GM12878 (cell line): ENCODE data around the gene KPTN.

Experiments
- CHD1 ChIP-seq: IDR thresholded peaks from 2 replicates; pipeline ENCODE4 v1.6.1; 2012; ENCODE audit warnings: low read depth, low read length, improper control_type of control experiment
- EP300 ChIP-seq, 2 experiments: fragments of 150-350 bp in 1 of 2; IDR thresholded peaks; 2 replicates each; pipeline ENCODE4 v1.6.1; 2011 to 2012; ENCODE audit warnings: low read depth in 2 of 2, low read length in 2 of 2, borderline replicate concordance in 1 of 2, improper control_type of control experiment in 1 of 2, inconsistent platforms in 1 of 2; ENCODE audit not compliant: control insufficient read depth in 1 of 2
- EZH2 ChIP-seq: IDR thresholded peaks from 2 replicates; pipeline ENCODE4 v1.6.1; 2012; ENCODE audit warnings: low read depth, mild to moderate bottlenecking, control low read depth, inconsistent platforms, low read length, borderline replicate concordance; ENCODE audit not compliant: control insufficient read depth
- FOXM1 ChIP-seq: IDR thresholded peaks from 2 replicates; pipeline ENCODE4 v1.6.1; 2012; ENCODE audit warnings: low read depth, mild to moderate bottlenecking, inconsistent platforms, low read length, moderate library complexity
- IRF4 ChIP-seq: IDR thresholded peaks from 2 replicates; pipeline ENCODE4 v1.6.1; 2011; ENCODE audit warnings: low read depth, low read length
- JUND ChIP-seq: IDR thresholded peaks from 2 replicates; pipeline ENCODE4 v1.6.1; 2012; ENCODE audit warnings: low read depth, mild to moderate bottlenecking, low read length, improper control_type of control experiment, moderate library complexity
- MXI1 ChIP-seq: fragments of 150-350 bp; IDR thresholded peaks from 2 replicates; pipeline ENCODE4 v1.6.1; 2011; ENCODE audit warnings: low read depth, mild to moderate bottlenecking, inconsistent platforms, low read length, improper control_type of control experiment
- SRF ChIP-seq, 2 experiments: IDR thresholded peaks; 2 replicates each; pipeline ENCODE4 v1.6.1; 2011; ENCODE audit warnings: low read depth in 2 of 2, low read length in 2 of 2, mild to moderate bottlenecking in 1 of 2, moderate library complexity in 1 of 2
- TAF1 ChIP-seq: IDR thresholded peaks from 2 replicates; pipeline ENCODE4 v1.6.1; 2011; ENCODE audit warnings: mild to moderate bottlenecking, low read depth, low read length, borderline replicate concordance
- ZNF274 ChIP-seq: IDR thresholded peaks from one replicate; pipeline ENCODE4 v1.8.0; 2011; ENCODE audit not compliant: insufficient read length, insufficient read depth
- ZNF592 ChIP-seq: fragments of 450-650 bp; IDR thresholded peaks from 2 replicates; pipeline ENCODE4 v1.6.1; 2017; ENCODE audit warnings: mild to moderate bottlenecking, moderate library complexity
- ZNF687 ChIP-seq: fragments of 450-650 bp; IDR thresholded peaks from 2 replicates; pipeline ENCODE4 v1.6.1; 2017; ENCODE audit warnings: mild to moderate bottlenecking, moderate library complexity
- TF ChIP-seq, protein P1 (sequence below), 3 experiments: IDR thresholded peaks in 2 of 3; conservative IDR thresholded peaks in 1 of 3; 2 replicates each; pipeline ENCODE4 v1.5.1; 2011; ENCODE audit warnings: low read depth in 3 of 3, low read length in 3 of 3, mild to moderate bottlenecking in 3 of 3, control low read depth in 2 of 3, moderate library complexity in 2 of 3, inconsistent platforms in 1 of 3, mixed read lengths in 1 of 3; ENCODE audit not compliant: control insufficient read depth in 2 of 3, insufficient read depth in 1 of 3; ENCODE audit errors: extremely low read depth in 1 of 3

- TF ChIP-seq EZH2 (no peak), CHD1 (no peak), IRF4 (no peak), JUND (no peak), FOXM1 (no peak), ZNF687 (no peak), ZNF274 (no peak), TAF1 (no peak), MXI1 (no peak), SRF (IDR thresholded peaks at IDR 0.05; ENCODE audit: low read depth in 2 of 2, low read length in 2 of 2) (no peak), EP300 (IDR thresholded peaks at IDR 0.05; ENCODE audit: borderline replicate concordance in 1 of 2, control insufficient read depth in 1 of 2, low read depth in 2 of 2, low read length in 2 of 2) (no peak), ZNF592 (no peak)
- TF ChIP-seq, protein P1, sequence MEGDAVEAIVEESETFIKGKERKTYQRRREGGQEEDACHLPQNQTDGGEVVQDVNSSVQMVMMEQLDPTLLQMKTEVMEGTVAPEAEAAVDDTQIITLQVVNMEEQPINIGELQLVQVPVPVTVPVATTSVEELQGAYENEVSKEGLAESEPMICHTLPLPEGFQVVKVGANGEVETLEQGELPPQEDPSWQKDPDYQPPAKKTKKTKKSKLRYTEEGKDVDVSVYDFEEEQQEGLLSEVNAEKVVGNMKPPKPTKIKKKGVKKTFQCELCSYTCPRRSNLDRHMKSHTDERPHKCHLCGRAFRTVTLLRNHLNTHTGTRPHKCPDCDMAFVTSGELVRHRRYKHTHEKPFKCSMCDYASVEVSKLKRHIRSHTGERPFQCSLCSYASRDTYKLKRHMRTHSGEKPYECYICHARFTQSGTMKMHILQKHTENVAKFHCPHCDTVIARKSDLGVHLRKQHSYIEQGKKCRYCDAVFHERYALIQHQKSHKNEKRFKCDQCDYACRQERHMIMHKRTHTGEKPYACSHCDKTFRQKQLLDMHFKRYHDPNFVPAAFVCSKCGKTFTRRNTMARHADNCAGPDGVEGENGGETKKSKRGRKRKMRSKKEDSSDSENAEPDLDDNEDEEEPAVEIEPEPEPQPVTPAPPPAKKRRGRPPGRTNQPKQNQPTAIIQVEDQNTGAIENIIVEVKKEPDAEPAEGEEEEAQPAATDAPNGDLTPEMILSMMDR (IDR thresholded peaks at IDR 0.05 in 2 of 3, conservative IDR thresholded peaks at IDR 0.05 in 1 of 3; ENCODE audit: control insufficient read depth in 2 of 3, extremely low read depth in 1 of 3, insufficient read depth in 1 of 3, low read depth in 3 of 3, low read length in 3 of 3): no peak
Measured at GRCh38 chr19:47432499-47432898, 51.5 kb downstream of the KPTN start.
